ENCODE measurements around the gene GPER1.
"Not testable (repeated sequence)": the region's sequence is repeated elsewhere in the genome, so short reads cannot be mapped to it uniquely, and the experiment has no call there.

Gene GPER1

DNA sequence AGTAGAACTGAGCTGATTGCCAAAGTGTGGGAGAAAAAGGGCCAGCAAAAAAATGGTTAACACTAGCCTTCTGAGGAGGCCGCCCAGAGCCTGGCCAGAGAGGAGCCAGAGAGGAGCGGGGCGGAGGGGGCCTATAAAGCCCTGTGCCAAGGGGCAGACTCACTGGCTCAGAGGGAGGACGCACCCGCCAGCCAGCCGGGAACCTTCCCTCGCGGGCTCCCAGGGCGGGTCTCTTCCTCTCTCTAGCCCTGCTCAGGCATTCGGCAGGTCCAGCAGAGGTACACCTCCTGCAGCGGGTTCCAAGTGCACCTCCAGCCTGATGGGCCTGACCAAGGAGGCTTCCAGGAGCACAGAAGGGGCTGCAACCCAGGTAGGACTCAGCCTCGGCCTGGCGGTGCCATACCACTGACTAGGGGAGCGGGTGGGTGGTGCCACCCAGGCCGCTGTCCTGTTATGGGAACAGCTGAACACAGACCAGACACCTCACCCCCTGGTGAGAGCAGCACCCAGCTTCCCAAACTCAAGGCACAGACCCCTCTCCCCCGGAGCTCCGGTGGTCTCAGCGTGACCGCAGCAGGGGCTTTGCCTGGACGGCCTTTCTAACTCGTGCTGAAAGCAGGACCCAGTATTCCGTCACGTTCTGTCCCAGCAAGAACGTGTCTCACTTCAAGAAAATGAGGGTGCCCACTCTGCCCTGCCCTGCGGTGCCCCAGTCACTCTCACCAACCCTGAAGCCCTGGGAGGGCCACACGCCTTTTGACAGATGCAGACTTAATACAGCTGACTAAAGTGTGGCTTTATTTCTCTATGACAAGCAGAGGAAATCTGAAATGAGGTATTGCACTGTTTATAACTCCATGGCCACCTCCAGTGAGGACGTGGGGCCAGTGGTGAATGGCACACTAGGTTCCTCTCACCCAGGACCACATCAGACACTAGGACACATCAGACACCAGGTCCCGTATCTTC, at the start of gene GPER1:
TSS of gene GPER1 (plus strand) at position 162 of the 969 bp plus-strand sequence. CDS start 3,616 bp downstream, outside the sequence.
- no peak for DNase-seq (ENCODE audit: low read depth)

DNA sequence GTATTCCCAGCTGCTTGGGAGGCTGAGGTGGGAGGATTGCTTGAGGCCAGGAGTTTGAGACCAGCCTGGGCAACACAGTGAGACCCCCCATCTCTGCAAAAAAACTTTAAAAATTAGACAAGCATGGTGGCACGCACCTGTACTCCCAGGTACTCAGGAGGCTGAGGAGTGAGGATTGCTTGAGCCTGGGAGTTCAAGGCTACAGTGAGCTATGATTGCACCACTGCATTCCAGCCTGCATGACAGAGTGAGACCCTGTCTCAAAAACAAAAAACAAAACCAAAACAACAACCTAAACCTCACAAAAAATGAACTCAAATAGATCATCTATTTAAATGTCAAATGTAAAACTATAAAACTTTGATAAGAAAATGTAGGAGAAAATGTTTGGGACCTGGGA, 47.7 kb upstream of the GPER1 start:
- not testable (repeated sequence) for DNase-seq (ENCODE audit: low read depth)

DNA sequence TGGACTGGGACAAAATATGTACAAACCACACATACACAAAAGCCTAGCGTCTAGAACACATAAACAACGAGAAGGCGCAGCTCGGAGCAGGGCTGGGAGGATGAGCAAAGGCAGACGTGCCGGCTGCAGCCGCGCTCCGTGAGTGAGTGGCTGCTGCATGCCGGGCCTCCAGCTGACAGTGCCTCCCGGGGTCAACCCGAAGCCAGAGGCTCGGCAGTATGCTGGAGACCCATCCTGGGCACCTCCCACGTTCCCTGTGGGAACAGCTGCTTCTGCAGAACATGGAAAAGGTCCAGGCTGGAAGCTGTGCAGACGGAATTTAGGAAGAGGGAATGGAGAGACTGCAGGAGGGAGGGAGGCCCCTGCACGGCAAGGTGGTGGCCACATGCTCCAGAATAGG, 47.1 kb upstream of the GPER1 start:
- DNase-seq (ENCODE audit: low read depth): no peak

DNA sequence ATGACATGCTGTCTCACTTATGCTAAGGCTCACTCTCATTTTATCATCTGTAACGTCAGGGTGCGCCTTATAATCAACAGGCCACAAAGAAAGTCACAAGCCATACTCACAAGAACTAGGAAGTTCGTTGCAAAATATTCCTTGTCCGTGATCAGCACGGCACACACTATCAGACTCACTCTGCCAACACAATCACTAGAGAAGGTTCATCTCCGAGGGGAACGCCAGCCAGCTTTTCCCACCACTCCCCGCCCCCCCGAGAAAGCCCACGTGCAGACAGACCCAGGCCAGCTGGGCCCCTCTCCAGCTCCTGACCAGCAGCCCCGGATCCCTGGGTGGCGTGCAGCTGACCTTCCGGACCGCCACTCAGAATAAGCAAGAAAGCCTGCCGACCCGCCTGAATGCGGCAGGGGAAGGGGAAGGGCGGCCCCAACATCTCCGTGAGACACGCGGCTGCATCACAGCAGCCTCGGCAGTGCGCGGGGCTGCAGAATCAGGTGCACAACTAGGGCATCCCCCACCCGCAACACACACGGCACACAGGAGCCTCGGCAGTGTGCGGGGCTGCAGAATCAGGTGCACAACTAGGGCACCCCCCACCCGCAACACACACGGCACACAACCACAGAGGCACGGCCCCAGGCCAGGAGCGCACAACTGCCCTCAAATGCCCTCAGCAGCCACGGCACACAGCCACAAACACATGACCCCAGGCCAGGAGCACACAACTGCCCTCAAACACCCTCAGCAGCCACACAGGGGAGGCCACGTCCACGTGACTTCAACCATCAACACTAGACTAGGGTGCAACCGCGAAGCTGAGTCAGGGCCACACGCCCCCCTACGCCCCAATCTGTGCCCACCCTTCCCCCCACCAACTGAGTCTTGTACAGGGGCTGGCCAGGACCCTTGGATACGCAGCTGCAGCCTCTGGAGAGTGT, 46.1 kb upstream of the GPER1 start:
- no peak for DNase-seq (ENCODE audit: low read depth)

DNA sequence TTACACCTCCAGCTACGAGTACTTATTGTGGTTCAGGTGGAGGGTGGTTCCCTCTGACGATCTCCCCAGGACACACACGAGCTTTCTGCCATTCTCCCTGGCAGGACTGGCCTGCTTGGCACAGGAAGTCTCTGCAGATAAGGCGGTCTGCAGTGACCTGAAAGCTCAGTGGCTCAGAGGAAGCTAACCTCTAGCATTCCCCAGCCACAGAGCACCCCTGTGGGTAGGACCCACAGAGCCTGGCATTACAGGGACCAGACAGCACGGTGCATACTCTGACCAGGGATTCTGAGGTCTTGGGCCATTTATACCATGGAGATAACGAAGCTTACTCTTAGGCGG, 45.5 kb upstream of the GPER1 start:
- no peak for DNase-seq (ENCODE audit: low read depth)

DNA sequence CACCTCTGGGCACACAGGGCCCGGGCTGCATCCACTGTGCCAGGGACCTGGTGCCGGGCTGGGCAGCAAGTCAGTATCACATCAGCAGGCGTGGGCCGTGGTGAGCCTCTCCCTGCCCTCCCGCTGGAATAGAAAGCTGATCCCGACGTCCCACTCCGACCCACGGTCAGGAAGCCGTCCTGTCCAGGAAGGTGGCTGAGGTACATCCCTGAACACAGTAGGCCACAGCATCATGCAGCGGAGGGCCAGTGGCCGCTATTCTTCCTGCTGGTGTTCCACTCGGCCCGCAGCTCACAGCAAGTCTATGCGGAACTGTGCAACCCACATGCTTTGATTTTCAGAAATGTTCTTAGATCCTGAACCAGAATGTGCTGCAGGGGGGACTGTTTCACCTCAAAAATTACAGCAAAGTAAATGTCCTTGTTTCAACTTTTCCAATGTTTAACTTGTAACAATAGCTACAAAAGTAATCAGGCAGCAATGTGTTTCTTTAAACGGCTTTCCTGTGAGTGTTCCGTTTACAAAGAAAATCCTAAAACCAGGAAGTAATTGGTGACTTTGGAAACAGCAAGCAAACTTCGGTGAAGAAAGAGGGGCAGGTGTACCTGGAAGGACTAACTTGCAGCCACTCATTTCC, 44.2 kb upstream of the GPER1 start:
- no peak for DNase-seq (ENCODE audit: low read depth)

DNA sequence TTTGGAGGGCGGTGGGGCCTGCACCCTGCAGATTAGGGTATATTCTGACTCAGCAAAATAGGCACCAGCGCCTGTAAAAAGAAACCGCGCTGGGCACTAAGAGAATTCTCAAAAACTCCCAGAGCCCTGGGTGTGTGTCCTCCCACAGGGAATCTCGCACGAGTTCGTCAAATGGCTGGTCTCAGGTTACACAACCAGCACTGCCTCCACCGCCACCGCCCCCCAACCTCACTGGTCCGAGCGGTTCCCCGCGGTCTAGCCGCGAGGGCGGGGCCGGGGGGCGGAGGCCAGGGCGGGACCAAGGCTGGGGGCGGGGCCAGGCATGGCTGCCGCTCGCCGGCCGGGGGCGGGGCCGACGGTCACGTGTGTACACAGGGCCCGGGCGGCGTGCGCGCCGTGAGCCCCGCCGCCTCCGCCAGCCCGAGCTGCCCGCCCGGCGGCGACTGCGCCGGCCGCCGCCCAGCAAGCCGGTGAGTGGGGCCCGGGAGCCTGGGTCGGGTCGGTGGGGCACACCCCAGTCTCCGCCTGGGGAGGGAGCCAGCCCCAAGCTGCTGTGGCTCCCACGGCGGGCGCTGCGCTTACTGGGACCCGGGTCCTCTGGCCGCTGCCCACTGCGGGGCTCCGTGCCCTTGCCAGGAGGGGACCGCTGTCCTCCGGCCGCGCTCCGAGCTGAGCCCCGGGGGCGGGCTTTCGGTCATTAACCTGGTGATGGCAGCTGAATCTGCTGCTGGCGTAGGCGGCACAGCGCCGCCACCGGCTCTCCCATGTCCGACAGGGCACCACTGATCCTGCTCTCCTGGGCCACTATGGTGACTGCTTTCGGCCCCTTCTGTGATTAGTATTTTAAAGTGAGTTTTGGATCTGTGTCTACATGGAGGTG, 43.5 kb upstream of the GPER1 start, which contains the start of gene GPR146:
TSS of gene GPR146 (plus strand) at position 358 of the 880 bp plus-strand sequence. CDS start 12,970 bp downstream, outside the sequence.
- DNase-seq (ENCODE audit: low read depth): peak; percentile 90

DNA sequence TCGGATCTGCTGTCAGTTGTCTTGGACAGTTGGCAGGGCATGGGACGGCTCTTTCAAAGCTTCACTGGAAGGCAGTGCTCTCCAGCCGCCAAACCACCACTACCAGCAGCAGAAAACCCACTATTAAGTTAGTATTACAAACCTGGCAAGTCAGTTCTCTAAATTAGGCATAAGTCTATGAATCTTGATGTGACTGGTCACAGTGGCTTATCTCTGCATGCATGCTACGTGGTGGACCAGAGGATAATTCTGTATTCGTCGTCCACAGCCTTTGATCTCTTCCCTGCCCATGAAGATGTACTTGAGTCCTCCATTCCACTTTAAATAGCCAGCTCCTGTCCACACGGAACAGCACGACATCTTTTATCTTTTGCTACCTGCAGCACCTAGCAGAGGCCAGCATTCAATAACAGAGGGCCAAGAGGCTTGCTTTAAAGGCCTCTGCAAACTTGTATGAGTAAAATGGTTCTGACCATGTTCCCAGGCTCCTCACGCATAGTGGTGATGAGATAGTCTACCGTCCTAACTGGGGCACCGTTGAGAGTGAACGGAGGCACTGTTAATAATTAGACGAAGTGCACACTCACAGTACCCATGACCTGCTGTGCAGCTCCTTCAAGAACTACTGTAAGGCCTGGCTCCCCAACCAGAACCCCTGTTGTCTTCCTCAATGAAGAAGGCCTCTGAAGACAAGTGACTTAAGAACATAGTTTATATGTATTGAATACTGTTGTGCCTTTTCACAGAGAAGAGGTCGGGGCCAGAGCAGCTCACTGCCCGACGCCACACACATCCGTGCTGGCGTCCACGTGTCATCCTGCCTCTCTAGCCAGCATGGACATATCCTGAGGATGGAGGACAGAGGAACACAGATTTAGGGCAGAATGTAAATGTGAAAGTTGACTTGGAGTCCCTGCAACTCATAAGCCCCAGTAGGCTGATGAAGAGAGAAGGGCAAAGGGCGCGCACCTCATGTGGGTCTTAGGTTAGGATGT, 42.5 kb upstream of the GPER1 start:
- no peak for DNase-seq (ENCODE audit: low read depth)

DNA sequence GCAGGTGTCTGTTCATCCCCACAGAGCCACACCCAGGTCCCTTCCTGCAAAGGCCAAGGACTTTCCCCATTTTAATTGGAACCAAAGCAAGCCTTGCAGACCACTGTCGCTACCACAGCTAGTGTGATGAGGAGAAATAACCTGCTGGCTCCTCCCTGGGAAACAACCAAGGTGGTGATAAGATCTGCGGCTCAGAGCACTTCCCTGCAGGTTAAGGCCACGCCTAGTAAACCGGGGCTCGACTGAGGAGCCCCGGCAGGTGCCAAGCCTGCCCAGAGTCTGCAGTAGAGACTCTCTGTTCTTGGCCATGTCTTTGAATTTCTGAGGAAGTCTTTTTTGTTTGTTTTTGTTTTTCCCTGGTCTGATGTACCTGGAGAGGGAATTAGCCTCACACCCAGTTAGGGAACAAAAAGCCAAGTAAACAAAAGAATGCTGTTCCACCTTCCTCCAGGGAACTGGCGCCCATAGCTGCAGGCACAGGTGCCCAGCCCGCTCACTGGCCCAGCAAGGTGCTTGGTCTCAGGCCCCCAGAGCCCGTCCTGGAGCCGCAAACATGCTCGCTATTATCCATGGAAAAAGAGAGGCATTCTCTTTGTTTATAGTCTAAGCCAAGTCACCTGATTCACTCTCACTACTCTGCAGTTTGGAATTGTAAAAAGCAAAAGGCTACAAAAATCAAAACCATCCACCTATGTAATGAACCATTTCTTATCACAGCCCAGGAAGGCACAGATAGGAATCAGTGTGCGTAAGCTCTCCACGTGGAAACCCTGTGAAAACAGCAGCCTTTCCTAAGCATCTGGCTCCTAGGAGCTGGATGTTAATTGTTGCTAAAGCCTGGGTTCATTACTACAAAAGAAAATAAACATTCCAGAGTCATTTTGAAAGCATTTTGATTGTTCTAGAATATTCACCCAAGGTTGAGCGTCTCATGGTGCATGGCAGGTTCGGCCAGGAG, 40.9 kb upstream of the GPER1 start:
- DNase-seq (ENCODE audit: low read depth): no peak

DNA sequence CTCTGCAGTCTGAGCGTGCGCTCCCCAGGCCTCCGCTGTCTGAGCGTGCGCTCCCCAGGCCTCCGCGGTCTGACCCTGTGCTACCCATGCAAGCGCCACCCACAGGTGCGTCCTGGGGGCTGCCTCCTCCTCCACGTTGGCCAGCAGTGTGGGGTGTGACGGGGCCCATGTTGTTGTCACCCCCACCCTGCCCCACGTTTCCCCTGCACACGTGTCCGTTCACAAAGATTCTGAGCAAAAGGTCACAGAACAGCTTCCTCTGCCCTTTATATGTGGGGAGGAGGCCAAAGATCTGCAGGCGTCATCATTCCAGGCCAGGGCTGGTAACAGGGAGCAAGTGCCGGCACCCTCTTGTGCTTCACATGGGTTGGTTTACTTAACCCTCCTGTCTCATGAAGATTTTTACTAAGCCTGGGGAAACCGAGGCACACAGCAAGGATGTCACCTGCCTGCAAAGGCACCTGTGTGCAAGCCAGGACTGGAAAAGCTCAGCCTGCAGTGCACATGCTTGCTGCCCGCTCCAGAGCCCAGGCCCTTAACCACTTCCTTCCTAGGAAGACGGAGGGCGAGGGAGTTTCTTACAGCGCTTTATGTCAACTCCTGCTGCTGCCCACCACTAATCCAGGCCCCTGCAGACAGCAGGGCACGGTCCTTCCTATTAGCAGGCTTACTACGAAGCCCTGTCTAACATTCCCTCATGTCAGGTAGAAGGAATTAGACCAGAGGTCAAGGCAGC, 38.7 kb upstream of the GPER1 start:
- DNase-seq (ENCODE audit: low read depth): no peak

DNA sequence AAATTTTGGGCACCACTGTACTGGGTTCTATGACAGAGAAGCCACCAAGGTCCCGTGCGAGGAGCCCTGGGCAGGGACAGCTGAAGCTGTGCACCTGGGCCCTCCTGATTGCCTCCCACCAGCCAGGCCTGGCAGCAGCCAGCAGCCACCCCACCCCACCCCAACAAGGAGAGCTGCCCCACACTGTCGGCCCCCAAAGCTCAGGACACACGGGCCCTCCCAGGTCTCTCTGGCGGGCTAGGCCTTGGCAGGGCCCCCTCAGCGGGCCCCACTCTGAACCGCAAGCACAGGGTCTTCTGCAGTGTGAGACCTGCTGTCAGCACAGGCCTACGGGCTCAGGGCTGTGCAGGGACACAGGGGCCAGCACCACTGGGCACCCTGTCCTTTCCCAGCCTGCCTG, 38.1 kb upstream of the GPER1 start:
- DNase-seq (ENCODE audit: low read depth): no peak

DNA sequence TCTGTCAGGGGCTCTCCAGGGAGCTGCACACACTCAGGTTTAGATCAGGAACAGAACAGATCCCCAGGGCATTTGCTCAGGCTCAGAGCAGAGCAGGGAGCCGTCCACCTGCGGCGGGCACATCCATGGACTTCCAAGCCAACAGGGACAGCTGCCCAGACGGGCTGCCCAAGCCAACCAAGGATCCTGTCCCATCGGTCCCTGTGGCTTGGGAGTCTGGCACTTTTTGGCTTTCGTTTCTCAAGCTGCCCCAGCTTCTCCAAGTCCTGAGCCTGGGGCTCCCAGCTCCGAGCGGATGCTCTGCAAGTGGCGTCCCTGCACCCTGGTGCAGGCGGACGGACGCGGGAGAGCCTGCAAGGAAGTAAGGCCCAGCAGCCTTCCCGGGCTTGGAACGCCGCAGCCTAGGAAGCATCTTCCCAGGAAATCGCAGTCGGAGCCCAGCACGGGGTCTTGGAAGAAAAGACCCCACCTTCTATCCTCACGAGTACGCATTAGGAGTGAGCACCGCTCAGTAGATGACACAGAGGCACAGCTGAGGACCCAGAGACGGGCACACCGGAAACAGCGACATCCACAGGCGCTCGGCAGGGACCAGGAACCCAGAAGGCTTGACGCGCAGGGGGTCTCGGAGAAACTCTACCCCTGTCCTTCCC, 37.5 kb upstream of the GPER1 start:
- no peak for DNase-seq (ENCODE audit: low read depth)

DNA sequence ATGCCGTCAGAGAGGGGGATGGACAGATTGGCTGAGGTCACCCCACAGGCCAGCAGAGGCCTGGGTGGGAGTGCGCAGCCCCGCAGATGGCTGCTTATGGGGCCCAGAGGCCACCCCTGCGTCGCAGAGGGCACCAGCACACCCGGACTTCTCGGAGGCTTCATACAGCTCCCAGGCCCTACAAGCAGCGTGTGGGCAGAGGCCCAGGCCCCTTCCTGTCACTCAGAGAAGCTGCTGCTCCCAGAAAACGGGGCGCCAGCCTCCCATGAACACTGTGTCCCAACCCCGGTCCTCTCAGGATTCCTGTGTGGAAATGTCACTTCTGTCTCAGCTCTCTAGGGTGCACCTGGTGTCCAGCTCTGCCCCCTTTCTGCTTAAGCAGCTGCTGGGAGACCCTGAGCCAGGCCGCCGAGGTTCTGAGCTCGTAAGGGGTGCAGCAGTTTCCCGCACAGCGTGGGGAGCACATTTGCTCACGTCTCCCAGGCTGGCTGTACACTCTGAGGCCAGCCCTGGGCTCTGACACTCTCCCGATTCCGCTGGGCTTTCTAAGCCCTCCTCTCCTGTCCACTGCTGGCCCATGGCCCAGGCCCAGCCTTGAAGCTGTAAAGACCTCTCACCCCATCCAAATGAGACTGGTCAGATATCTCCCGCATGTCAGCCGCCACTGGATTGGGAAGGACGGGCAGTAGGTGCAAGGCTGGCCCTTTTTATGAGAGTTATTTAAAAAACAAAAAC, 36.8 kb upstream of the GPER1 start:
- DNase-seq (ENCODE audit: low read depth): no peak

DNA sequence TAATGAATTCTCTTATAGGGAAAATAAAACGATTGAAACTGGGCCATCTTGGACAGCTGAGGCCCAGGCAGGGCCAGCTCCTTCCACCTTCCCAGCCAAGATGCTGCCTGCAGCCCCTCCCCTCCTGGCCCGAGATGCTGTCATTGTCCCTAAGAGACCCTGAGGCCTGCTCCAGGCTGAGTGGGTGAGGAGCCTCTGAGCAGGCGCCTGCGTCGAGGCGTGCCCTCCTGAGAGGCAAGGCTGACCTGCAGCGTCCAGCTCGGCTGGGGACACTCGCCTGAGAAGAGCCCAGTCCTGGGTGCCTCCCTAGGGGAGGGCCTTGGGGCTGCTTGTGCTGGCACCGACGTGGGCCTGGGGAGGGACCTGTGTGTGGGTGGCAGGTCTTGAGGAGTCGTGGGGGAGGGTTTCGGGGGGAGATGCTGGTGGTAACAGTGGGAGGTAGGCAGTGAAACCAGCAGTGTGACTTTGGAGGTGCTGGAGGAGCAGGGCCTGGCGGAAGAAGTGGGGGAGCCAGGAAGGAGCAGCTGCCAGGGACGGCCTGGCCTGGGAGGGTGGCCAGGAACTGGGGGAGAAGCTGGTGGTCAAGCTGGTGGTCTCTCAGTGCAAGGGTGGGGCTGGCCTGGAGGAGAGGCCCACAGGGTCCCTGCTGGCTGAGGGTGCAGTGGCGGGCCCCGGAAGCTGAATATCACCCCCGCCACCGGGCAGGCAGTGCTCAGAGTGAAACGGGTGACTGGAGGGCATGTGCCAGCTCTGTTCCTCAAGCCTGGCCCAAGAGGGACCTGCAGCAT, 35.7 kb upstream of the GPER1 start:
- no peak for DNase-seq (ENCODE audit: low read depth)

DNA sequence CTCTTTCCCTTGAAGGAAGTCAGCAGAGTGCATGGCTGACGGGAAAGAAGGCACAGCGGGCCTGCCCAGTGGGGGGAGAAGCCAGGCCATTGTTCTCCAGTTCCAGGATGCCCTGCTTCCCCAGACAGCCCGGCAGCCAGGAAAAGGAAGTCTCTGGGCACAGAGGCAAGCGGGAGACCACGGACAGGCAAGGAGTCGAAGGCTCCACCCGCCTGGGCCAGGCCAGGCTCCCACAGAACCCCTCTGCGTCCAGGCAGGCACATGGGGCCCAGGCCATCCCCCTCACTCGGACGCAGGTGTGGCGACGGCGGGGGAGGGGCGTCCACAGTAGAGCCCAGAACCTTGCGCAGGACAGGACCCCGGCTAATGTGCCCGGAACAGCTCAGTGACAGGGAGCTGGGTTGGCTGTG, 34.9 kb upstream of the GPER1 start:
- DNase-seq (ENCODE audit: low read depth): no peak

DNA sequence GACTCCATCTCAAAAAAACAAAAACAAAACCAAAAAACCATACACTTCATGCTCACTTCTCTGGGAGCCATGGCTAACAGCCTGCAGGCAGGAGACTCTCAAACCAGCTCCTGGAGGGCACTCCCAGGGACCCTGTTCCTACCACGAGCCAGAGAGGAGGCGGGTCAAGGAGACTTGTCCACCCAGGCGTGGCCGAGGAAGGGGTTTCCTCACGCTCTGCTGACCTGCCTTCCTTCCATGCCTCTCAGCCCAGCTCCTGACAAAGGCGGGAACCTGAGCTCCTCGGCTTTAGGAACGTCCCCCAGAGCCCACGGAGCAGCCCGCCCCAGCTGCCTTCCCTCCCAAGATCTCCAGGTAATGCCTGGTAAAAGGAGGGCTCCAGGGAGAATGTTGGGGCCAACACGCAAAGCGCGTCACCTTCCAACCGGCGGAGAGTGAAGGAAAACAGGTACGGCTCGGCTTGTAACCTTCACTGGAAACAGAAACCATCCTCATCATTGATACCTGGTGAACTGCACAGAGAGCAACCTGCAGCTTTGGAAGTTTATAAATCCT, 34.0 kb upstream of the GPER1 start:
- no peak for DNase-seq (ENCODE audit: low read depth)
